ENCODE data around the gene SRL.

GRCh38 chr16:4239020-4239419 is 2.9 kb downstream of the SRL start:
- TF ChIP-seq, protein P1, sequence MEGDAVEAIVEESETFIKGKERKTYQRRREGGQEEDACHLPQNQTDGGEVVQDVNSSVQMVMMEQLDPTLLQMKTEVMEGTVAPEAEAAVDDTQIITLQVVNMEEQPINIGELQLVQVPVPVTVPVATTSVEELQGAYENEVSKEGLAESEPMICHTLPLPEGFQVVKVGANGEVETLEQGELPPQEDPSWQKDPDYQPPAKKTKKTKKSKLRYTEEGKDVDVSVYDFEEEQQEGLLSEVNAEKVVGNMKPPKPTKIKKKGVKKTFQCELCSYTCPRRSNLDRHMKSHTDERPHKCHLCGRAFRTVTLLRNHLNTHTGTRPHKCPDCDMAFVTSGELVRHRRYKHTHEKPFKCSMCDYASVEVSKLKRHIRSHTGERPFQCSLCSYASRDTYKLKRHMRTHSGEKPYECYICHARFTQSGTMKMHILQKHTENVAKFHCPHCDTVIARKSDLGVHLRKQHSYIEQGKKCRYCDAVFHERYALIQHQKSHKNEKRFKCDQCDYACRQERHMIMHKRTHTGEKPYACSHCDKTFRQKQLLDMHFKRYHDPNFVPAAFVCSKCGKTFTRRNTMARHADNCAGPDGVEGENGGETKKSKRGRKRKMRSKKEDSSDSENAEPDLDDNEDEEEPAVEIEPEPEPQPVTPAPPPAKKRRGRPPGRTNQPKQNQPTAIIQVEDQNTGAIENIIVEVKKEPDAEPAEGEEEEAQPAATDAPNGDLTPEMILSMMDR (IDR thresholded peaks at IDR 0.05) = no peak
- no peak for TF ChIP-seq POLR2A (IDR thresholded peaks at IDR 0.05)

All from tibial nerve (tissue), 3 donors.